ENCODE results near the gene KIAA0825.

KIAA0825 gene

GRCh38 chr5:94385767-94386166, 232.6 kb downstream of the KIAA0825 start:
- no peak for DNase-seq (ENCODE audit: low read depth)
- no peak for TF ChIP-seq CTCF (conservative IDR thresholded peaks at IDR 0.05; ENCODE audit: low read depth, low read length)
- no peak overlapping the region for H3K4me3 ChIP-seq (ENCODE audit: low read length)

- no peak overlapping the region for H3K4me3 ChIP-seq (ENCODE audit: low read length)
- no peak for DNase-seq (ENCODE audit: low read depth)
- TF ChIP-seq CTCF (conservative IDR thresholded peaks at IDR 0.05; ENCODE audit: low read depth, low read length) = no peak
Measured at GRCh38 chr5:94378062-94378461, 240.3 kb downstream of the KIAA0825 start.

DNA sequence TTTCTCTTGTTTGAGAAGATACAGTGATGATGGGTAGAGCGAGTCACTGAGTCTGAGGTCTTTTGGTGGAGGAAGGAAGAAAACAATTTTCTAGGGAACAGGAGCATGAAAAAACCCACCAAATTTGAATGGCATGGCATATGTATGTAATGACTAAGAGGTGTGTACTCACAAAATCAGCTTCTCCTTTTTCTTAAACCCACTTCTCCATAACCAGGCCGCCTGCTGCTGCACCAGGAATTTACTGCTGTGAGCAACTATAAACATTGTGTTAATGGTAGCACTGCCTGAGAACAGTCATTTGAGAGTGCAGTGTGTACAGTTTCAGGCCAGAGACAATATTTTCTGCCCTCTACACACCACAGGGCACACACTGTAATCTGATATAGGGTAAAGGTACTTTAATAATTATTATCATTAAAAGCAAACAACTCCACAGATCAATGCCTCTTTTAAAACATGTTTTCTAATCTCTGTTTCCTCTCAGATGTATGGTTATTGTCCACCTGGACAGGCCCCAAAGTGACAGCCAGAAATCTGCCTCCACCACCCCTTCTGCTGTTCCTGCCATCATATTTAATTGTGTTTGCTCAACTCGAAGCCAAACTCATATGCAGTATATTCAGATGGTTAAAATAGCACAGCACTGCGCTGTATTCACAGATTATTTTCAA, 241.6 kb downstream of the KIAA0825 start:
- no peak for TF ChIP-seq CTCF (conservative IDR thresholded peaks at IDR 0.05; ENCODE audit: low read depth, low read length)
- H3K4me3 ChIP-seq (ENCODE audit: low read length) = no peak overlapping the region
- DNase-seq (ENCODE audit: low read depth) = no peak

DNA sequence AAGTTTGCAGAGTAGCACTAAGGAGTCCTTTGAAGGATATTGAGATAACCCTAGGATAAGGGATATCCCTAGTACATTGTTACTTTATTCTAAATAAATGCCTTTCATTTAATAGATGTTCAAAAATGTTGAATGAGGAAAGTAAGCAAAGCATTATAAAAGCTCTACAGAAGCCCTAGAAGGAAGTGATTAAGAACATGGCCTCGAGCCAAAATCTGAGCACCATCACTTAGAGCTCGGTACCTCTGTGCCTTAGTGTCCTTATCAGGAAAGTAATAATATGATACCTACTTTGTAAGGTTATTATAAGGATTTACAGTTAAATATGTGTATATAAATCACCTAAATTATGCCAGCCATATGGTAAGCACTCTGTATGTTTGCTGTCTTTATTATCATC, 242.6 kb downstream of the KIAA0825 start:
- no peak for TF ChIP-seq CTCF (conservative IDR thresholded peaks at IDR 0.05; ENCODE audit: low read depth, low read length)
- no peak overlapping the region for H3K4me3 ChIP-seq (ENCODE audit: low read length)
- DNase-seq (ENCODE audit: low read depth) = no peak

DNA sequence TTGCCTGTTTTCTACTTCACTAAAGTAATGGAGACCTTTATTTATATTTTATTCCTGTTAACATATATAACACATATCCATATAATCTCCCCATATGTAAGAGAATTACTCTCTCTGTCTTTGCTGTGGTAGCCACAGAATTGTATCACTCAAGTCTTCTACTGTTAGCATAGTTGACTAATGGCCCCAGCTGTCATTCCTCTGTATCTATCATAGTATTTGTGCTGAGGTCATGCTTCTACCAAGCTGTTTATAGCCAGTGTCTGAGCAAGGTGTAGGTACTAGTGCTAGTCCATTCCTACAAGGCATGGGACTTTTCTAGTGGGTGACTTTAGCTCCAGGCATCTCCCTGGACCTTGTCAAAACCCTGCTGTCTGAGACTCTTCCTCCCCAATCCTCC, 244.1 kb downstream of the KIAA0825 start:
- no peak overlapping the region for H3K4me3 ChIP-seq (ENCODE audit: low read length)
- TF ChIP-seq CTCF (conservative IDR thresholded peaks at IDR 0.05; ENCODE audit: low read depth, low read length) = no peak
- no peak for DNase-seq (ENCODE audit: low read depth)

DNA sequence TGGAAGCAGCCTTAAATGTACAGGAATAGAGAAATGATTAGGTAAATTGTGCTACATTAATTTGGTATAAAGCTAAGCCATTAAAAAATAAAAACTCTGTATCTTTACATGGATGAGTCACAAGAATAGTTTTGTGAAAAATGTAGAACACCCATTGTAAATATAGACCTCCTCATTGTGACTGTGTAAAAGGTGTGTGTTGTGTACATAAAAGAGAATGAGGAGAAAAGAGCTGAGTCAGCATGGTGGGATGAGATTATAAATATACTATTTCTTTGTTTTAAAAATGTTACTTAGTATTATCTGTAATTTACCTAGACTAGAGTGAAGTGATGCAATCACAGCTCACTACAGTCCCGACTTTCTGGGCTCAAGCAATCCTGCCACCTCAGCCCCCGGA, 250.5 kb downstream of the KIAA0825 start:
- no peak for TF ChIP-seq CTCF (conservative IDR thresholded peaks at IDR 0.05; ENCODE audit: low read depth, low read length)
- H3K4me3 ChIP-seq (ENCODE audit: low read length) = no peak overlapping the region
- no peak for DNase-seq (ENCODE audit: low read depth)

GRCh38 chr5:94366811-94367210, 251.6 kb downstream of the KIAA0825 start:
- no peak for DNase-seq (ENCODE audit: low read depth)
- H3K4me3 ChIP-seq (ENCODE audit: low read length) = no peak overlapping the region
- no peak for TF ChIP-seq CTCF (conservative IDR thresholded peaks at IDR 0.05; ENCODE audit: low read depth, low read length)

Data from retinal pigment epithelial cell (primary cell).